Lung (tissue), 12 donors: Measurements from ENCODE around the gene DPP8. TPM values are rescaled to one million over a fixed set of nuclear protein-coding genes. Genes with fewer than 3 reads are reported as not detected.

Experiments
- ATAC-seq: fragments of 200-7000 bp; cut with Tn5 transposase; one replicate; pipeline ENCODE4 v1.9.1; 2020; ENCODE audit warnings: moderate number of reproducible peaks; ENCODE audit not compliant: insufficient read depth, low FRiP score
- DNase-seq, 3 donors: peaks; one replicate each; pipeline ENCODE4 v3.0.0-alpha.2; 2013 to 2017
- H3K27ac ChIP-seq, 2 donors: one replicate each; pipeline ENCODE4 v1.5.1; 2013; ENCODE audit warnings: mild to moderate bottlenecking in 2 of 2, moderate library complexity in 2 of 2, control low read depth in 1 of 2, inconsistent platforms in 1 of 2, low read depth in 1 of 2, low read length in 1 of 2
- H3K27me3 ChIP-seq, 3 donors: one replicate each; pipeline ENCODE4 v1.5.1; 2013; ENCODE audit warnings: low read length in 2 of 3; ENCODE audit not compliant: control insufficient read depth in 3 of 3, insufficient read depth in 3 of 3
- H3K36me3 ChIP-seq, 4 donors: one replicate each; pipeline ENCODE4 v1.5.1; 2013; ENCODE audit warnings: low read length in 4 of 4, mild to moderate bottlenecking in 1 of 4, moderate library complexity in 1 of 4; ENCODE audit not compliant: control insufficient read depth in 4 of 4, insufficient read depth in 4 of 4
- H3K4me1 ChIP-seq, 5 donors: one replicate each; pipeline ENCODE4 v1.5.1; 2013; ENCODE audit warnings: low read length in 5 of 5, mild to moderate bottlenecking in 2 of 5, moderate library complexity in 1 of 5; ENCODE audit not compliant: control insufficient read depth in 5 of 5, insufficient read depth in 5 of 5
- H3K4me3 ChIP-seq: one replicate; pipeline ENCODE4 v1.5.1; 2013; ENCODE audit warnings: mild to moderate bottlenecking, control low read depth, moderate library complexity
- H3K9ac ChIP-seq, 2 donors: one replicate each; pipeline ENCODE4 v1.5.1; 2013; ENCODE audit warnings: low read length in 2 of 2, control low read depth in 1 of 2; ENCODE audit not compliant: insufficient read depth in 1 of 2
- H3K9me3 ChIP-seq, 4 donors: one replicate each; pipeline ENCODE4 v1.5.1; 2013; ENCODE audit warnings: low read length in 3 of 4, mild to moderate bottlenecking in 1 of 4, moderate library complexity in 1 of 4; ENCODE audit not compliant: control insufficient read depth in 4 of 4, insufficient read depth in 3 of 4
- CTCF ChIP-seq: IDR thresholded peaks from 2 replicates; pipeline ENCODE4 v1.5.1; 2012; ENCODE audit warnings: mild to moderate bottlenecking; ENCODE audit errors: control extremely low read depth, extremely low read depth
- WGBS, 2 donors: extraction: QIAGEN DNeasy Blood & Tissue Kit; methylation state at CpG; one replicate each; pipeline ENCODE4 v1.1.7; 2013; 5-methylcytosine and 5-hydroxymethylcytosine counted together
- polyA plus RNA-seq, 2 donors: library from polyadenylated mRNA; stranded (reverse); fragments of 200-250 nt; gene quantifications; one replicate each; pipeline ENCODE4 v1.2.1, GENCODE V29; 2013
- total RNA-seq, 2 donors: library from RNA; depleted of rRNA in 1 of 2; stranded (reverse); fragments of >200 nt in 1 of 2; gene quantifications; one replicate each; pipeline ENCODE4 v1.2.1, GENCODE V29; 2014 to 2021
- donor health status: control.
- donor health status: control.
- donor health status: Bipolar disorder and iron deficiency.
- donor health status: healthy.
- donor health status: DM: yes; HTN: yes; CAD: no.

The DPP8 gene
- total and polyA plus RNA-seq, 4 donors, result 7.6 to 51.4 (median 24.6) TPM

- ATAC-seq, result no peak
- H3K4me3 ChIP-seq, result no peak overlapping the region
Observed at GRCh38 chr15:65420975-65421359, 96.5 kb downstream of the DPP8 start.

GRCh38 chr15:65418596-65418995 is 98.9 kb downstream of the DPP8 start:
- ATAC-seq, result no peak
- Histone ChIP-seq H3K4me3 (no peak overlapping the region), H3K9ac (no peak overlapping the region), H3K27me3 (peaks cover 0 to 5% (median 0%) of the 10 kb centered on the region in 3 donors), H3K9me3 (peaks cover 0 to 2% (median 0%) of the 10 kb centered on the region in 4 donors), H3K4me1 (peaks cover 0 to 62% (median 30%) of the 10 kb centered on the region in 5 donors), H3K36me3 (no peaks in the 10 kb centered on the region), H3K27ac (no peak overlapping the region)
- DNase-seq, result no peak
- TF ChIP-seq CTCF, result no peak
- 81 to 93% methylated on average over 2 of the region's 2 CpGs for WGBS, 2 donors

More at GRCh38 chr15:65420975-65421359, 96.5 kb downstream of the DPP8 start:
- no peaks in the 10 kb centered on the region for H3K36me3 ChIP-seq
- no peak overlapping the region for H3K27ac ChIP-seq
- 29 to 48% methylated on average over 17 of the region's 17 CpGs for WGBS, 2 donors
- H3K27me3 ChIP-seq, result peaks cover 0 to 5% (median 0%) of the 10 kb centered on the region in 3 donors
- peaks cover 0 to 2% (median 0%) of the 10 kb centered on the region in 4 donors for H3K9me3 ChIP-seq
- no peak for TF ChIP-seq CTCF
- no peak for DNase-seq
- H3K4me1 ChIP-seq, result peaks cover 0 to 41% (median 18%) of the 10 kb centered on the region in 5 donors
- H3K9ac ChIP-seq, result peak overlapping the region in 1 of 2 donors; percentile 43

- DNase-seq, result peak; percentile 87 to 92 (median 91)
- no peak for ATAC-seq
- Histone ChIP-seq H3K4me3 (no peak overlapping the region), H3K36me3 (no peaks in the 10 kb centered on the region), H3K9me3 (no peaks in the 10 kb centered on the region), H3K27ac (no peak overlapping the region), H3K4me1 (peaks cover 0 to 71% (median 27%) of the 10 kb centered on the region in 5 donors), H3K9ac (peak overlapping the region in 1 of 2 donors; percentile 8), H3K27me3 (no peaks in the 10 kb centered on the region)
- TF ChIP-seq CTCF, result no peak
- WGBS, 2 donors, result 70 to 77% methylated on average over 8 of the region's 8 CpGs
Observed at GRCh38 chr15:65416845-65417416, 100.6 kb downstream of the DPP8 start.
